GM18868 (cell line): ENCODE results near the gene PDILT.

Source experiments
- ATAC-seq: cut with Tn5 transposase; IDR thresholded peaks from one replicate; pipeline ENCODE4 v1.9.1; 2021; ENCODE audit warnings: mild to moderate bottlenecking, moderate library complexity; ENCODE audit not compliant: unreplicated experiment

PDILT gene

GRCh38 chr16:20364051-20364450 lies 40.5 kb downstream of the PDILT start:
- no peak for ATAC-seq

DNA sequence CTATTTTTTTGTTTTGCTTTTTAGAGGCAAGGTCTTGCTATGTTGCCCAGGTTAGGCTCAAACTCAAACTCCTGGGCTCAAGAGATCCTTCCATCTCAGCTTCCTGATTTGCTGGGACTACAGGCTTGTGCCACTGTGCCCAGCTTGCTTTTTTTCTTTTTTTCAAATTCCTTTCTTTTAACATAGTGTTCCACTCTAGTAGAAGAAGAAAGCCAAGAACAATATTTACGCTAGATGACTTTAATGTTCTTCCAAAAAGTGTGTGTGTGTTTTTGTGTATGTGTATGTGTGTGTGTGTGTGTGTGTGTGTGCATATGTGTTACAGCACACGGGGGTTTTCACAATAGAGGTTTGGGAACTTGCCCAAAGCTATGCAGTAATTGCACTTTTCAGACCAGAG lies 41.3 kb downstream of the PDILT start:
- ATAC-seq = no peak

DNA sequence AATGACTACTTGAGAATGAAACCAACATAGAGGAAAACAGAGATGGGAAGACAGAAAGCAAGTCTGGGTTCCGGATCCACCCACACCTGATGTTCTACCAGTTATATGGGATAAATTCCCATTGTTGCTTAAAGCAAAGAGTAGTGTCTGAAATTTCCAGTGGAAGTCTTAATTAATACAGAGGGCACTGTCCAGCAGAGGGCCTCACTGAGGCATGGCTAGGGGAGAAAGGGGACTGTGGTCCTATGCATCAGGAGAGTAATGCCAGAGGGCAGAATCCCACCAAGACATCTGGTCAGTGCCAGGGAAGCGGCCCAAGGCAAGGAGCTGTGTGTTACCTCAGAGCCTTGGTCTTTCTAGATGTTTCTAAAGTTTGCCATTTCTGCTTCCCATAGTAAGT lies 44.5 kb downstream of the PDILT start:
- ATAC-seq = no peak

GRCh38 chr16:20355114-20355782 lies 49.3 kb downstream of the PDILT start:
- no peak for ATAC-seq

GRCh38 chr16:20353379-20353778 lies 51.2 kb downstream of the PDILT start:
- no peak for ATAC-seq

GRCh38 chr16:20352615-20353014 lies 51.9 kb downstream of the PDILT start, which contains the start of gene UMOD:
UMOD (minus strand) TSS chr16:20352715; CDS start chr16:20350737, 1,978 bp downstream.
- ATAC-seq = no peak

DNA sequence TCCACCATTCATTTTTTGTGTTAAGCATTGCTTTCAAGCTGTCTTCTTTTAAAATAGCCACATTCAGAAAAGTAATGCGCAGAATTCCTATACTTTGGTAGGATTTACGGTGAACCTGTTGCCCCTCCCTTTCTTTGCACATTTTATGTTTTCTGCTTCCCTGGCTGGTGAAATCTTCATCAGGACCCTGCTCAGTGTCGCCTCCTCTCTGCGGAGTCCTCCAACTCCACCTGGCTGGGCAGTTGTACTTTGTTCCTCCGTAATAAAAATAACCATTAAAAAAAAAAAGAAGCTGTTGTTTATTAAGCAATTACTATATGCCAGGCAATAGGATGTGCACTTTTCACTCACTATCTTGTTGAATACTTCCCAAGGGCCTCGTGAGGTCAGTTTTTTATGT lies 54.9 kb downstream of the PDILT start:
- no peak for ATAC-seq

GRCh38 chr16:20348365-20349185 lies 56.0 kb downstream of the PDILT start:
- ATAC-seq = no peak

DNA sequence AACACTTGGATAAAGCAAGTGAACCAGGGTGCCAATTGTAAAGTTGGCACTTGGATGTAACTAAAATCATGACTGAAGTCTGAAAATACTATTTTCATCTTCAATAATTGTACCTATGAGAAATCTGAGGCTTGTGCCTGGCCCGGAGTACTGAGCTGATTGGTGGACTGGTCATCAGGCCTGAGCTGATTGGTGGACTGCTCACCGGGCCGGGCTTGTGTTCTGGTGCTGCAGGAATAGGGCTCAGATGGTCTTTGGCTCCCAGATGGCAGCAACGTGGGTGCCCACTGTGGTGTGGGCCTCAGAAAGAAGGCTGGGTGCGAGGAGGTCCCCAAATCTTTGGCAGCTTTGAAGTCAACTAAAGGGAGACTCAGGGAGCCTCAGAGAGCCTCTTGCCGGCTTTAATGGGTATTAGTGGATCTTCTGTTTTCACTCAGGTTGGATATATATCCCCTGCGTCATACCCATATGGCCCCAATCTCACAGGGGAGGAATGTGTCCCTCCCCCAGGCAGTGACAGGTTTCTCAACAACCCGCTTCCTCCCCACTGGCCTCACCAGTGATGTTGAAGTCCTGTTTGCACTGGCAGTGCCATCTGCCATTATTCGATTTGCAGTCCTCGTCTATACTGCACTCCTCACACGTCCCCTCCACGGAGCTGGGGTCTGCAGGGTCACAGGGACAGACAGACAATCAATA lies 56.7 kb downstream of the PDILT start:
- ATAC-seq = no peak

GRCh38 chr16:20344611-20345010 lies 59.9 kb downstream of the PDILT start:
- ATAC-seq = no peak

GRCh38 chr16:20339744-20340143 lies 64.8 kb downstream of the PDILT start:
- ATAC-seq = no peak

DNA sequence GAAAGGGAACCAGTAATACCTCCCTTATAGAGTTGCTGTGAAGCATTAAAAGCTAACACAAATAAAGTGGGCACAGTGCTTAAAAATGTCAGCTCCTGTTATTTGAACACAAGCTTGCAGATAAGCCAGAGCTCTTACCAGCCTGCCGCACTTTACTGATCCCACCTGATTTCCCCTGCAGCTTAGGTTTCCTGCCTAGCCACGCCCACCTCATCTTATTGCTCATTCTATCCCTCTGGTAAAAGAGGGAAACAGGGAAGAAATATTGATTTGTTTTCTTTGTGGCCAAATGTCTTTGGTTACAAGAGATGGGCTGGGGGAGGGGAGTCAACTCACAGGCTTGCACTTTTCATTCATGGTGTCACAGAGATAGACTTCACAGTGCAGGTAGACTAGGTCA lies 67.6 kb downstream of the PDILT start:
- no peak for ATAC-seq

GRCh38 chr16:20334396-20334795 lies 70.1 kb downstream of the PDILT start:
- no peak for ATAC-seq

- ATAC-seq = no peak
Observed at GRCh38 chr16:20333120-20333519, 71.4 kb downstream of the PDILT start.

DNA sequence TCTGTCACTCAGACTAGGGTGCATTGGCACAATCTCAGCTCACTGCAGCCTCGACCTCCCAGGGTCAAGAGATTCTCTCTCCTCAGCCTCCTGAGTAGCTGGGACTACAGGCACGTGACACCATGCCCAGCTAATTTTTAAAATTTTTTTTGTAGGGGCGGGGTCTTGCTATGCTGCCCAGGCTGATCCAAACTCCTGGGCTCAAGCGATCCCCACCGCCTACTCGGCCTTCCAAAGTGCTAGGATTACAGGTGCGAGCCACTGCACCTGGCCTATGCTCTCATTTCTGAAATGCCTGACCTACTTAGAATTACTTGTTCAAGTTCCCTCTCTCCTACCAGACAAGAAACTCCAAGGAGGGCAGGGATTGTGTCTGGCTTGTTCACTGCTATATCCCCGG lies 72.1 kb downstream of the PDILT start:
- no peak for ATAC-seq

DNA sequence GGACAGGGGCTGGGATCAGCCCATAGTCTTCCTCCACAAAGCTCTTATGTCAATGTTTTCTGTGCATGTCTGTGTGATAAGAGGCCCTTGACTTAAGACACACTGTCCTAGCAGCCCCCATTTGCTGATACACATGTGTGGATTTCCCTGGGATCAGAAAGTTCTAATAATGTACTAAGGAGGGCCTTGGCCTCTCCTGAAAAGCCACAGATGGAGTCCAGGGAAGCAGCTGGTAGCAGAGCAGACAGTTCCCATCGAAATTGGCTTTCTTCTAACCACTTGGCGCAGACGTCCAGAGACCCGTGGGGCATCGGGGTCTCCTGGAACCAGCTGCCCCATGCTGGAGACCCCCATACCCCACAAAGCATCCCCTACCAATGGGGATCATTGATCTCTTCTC lies 72.9 kb downstream of the PDILT start:
- no peak for ATAC-seq

DNA sequence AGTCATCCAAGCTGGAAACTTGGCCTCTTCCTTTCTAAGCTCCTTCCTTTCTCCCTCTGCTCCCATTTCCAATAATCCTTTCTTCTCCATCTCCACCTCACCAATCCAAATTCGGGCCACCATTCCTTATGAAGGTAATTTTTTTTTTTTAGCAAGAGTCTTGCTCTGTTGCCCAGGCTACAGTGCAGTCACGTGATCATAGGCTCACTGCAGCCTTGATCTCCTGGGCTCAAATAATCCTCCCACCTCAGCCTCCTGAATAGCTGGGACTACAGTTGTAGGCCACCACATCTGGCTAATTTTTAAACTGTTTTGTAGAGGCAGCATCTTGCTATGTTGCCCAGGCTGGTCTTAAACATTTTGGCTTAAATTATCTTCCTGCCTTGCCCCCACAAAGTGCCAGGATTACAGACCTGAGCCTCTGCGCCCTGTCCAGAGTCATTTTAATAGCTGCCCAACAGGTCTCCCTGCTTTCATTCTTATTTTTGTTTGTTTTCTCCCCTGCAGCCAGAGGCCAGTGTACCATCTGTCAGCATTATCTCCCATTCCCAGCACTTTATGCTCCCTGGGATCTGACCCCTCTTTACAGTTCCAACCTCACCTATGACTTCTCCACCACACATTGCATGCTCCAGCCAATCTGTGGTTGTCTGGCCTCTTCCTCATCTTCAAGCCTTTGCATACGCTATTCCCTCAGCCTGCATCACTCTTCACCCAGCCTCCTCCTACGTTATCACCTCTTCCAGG lies 75.0 kb downstream of the PDILT start:
- ATAC-seq = no peak

DNA sequence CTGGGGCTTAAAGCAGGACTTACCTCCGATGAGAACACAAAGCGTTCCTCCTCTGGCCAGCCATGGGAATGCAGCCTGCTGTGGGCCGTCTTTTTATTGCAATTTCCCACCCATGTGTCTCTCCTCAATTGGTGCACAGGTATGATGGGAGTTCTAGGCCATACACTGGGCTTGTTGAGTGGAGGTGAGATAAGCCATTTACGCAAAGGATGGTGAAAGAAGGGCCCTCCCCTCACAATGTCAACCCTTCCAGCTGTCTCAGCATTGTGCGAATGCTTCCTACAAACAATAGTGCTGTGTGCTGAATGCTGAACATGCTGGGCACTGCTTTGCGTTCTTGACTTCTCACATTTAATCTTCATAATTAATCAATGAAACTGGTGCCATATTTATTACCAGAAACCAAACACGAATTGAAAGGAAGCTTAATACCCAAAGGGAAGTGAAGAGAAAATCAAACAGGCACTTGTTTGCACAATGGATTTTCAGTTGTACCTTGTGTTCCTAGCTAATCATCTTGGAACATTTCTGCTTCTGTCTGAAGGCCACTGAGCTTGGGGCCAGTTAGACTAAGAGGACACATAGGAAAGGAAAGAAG lies 77.0 kb downstream of the PDILT start, which contains the start of gene GP2:
GP2 (minus strand) TSS at position 70 of the 598 bp plus-strand sequence. CDS start 1,082 bp downstream, outside the sequence.
- ATAC-seq = no peak

DNA sequence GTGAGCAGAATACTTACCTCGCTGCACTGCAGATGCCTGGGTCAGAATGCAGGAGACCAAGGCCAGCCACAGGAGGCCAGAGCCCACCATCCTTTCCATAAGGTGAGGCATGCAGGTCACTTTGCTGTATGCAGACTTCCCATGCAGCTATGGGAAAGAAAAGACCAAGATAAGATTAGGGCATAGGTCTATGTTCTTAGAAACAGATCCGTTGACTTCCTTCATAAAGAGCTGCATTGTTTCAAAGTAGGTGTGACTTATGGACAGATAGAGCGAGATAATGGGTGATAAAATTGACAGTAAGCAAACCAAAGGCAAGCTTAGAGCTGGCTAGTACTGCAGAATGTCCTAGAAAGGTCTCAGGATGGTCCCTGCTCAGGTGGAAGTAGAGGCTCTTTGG lies 78.2 kb downstream of the PDILT start:
- ATAC-seq = no peak

DNA sequence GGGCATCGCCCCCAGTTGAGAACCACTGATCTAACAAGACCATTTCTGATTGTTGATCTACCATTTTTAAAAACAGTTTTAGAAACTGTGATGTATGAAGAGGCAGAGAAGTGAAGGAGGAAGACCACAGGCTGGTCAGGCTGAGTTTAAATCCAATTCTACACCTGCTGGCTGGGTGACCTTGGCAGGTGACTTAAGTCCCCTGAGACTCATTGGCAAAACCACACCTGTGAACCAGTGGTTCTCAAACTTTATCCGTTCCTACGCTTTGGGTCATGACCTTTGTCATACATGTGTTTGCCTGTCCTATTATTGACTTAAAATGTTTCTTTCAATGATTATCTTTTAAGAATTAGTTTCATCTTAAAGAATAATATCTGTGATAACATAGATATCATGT lies 79.5 kb downstream of the PDILT start:
- no peak for ATAC-seq
